AG04450 (cell line): ENCODE results near the gene MAP7. TPM values are rescaled to one million over a fixed set of nuclear protein-coding genes. Genes with fewer than 3 reads are reported as not detected.

Experiments
- CTCF ChIA-PET: fragments of 300-600, 350-600 bp; formaldehyde crosslinking; extraction: SDS; loops from one replicate; lab custom pipeline; 2022; ENCODE audit warnings: antibody characterized with exemption, inconsistent platforms; lab: Charles Lee
- POLR2A ChIA-PET: fragments of 350-600 bp; formaldehyde crosslinking; extraction: SDS; loops from one replicate; lab custom pipeline; 2021; ENCODE audit warnings: antibody characterized with exemption, inconsistent platforms; lab: Yijun Ruan, JAX
- DNase-seq: peaks from one replicate; pipeline ENCODE4 v3.0.0-alpha.2; 2011; ENCODE audit warnings: low read depth, low spot score
- H3K27ac ChIP-seq: one replicate; pipeline ENCODE4 v1.5.1; 2012; ENCODE audit warnings: low read depth, low read length, control low read depth
- H3K27me3 ChIP-seq: one replicate; pipeline ENCODE4 v1.6.0; 2012; ENCODE audit warnings: low read length; ENCODE audit not compliant: control insufficient read depth, insufficient read depth
- H3K4me3 ChIP-seq: 2 replicates; pipeline ENCODE4 v1.5.1; 2011; ENCODE audit warnings: mild to moderate bottlenecking, low read depth, low read length, control low read depth
- H3K9me3 ChIP-seq: 2 replicates; pipeline ENCODE4 v1.5.1; 2012; ENCODE audit warnings: low read length; ENCODE audit not compliant: control insufficient read depth, insufficient read depth
- polyA plus RNA-seq: library from polyadenylated mRNA; depleted of rRNA; stranded (reverse); fragments of >200 nt; gene quantifications from 2 replicates; pipeline ENCODE4 v1.2.3, GENCODE V29; 2011
- TF ChIP-seq, protein P1 (sequence below): IDR thresholded peaks from 2 replicates; pipeline ENCODE4 v1.5.1; 2011; ENCODE audit warnings: low read depth, low read length, control low read depth, inconsistent platforms

Gene MAP7
- polyA plus RNA-seq, 1 experiment: 0.30 TPM

DNA sequence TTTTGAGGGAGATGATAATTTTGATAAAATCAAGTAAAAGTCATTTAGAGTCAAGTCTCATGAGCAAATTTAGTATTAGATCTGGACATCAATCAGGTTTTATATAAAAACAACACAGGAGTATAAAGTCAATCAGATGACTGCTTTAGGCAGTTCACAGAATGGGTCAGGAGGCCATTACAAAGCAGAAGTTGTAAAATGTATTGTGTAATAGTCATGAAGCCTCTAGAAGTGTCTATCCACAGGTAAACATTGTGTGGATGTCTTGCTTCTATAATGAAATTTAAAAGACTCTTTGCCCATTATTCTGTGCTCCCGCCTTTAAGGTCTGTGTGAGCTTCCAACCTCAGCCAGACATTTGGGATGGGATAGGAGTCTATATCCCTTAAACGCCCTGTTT lies 28.8 kb downstream of the MAP7 start:
- Histone ChIP-seq H3K27me3 (peaks cover 17% of the 10 kb centered on the region), H3K9me3 (no peaks in the 10 kb centered on the region), H3K27ac (no peak overlapping the region), H3K4me3 (no peak overlapping the region)
- ChIA-PET POLR2A (no interaction called here), CTCF (no interaction called here)
- TF ChIP-seq, protein P1, sequence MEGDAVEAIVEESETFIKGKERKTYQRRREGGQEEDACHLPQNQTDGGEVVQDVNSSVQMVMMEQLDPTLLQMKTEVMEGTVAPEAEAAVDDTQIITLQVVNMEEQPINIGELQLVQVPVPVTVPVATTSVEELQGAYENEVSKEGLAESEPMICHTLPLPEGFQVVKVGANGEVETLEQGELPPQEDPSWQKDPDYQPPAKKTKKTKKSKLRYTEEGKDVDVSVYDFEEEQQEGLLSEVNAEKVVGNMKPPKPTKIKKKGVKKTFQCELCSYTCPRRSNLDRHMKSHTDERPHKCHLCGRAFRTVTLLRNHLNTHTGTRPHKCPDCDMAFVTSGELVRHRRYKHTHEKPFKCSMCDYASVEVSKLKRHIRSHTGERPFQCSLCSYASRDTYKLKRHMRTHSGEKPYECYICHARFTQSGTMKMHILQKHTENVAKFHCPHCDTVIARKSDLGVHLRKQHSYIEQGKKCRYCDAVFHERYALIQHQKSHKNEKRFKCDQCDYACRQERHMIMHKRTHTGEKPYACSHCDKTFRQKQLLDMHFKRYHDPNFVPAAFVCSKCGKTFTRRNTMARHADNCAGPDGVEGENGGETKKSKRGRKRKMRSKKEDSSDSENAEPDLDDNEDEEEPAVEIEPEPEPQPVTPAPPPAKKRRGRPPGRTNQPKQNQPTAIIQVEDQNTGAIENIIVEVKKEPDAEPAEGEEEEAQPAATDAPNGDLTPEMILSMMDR: no peak
- no peak for DNase-seq

DNA sequence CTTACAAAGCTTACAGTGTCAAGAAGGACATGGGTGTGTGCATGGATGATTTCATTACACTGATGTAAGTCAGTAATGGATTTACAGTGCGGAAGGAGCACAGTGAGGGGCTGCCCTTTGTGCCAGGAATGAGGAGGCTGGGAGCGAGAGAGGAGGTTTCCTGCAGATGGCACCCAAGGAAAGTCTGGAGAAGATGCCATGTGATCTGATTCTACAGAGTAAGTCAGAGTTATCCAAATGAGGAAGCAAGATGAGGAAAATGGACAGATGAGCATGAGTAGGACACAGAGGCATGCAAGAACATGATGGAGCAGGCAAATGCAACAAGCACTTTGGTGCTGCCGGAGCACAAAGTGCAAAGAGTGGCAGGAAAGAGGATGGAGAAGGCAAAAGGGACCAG lies 29.7 kb downstream of the MAP7 start:
- Histone ChIP-seq H3K4me3 (no peak overlapping the region), H3K27ac (no peak overlapping the region), H3K9me3 (no peaks in the 10 kb centered on the region), H3K27me3 (peaks cover 19% of the 10 kb centered on the region)
- TF ChIP-seq, protein P1: no peak
- CTCF ChIA-PET: no interaction called here
- no peak for DNase-seq
- POLR2A ChIA-PET: no interaction called here

DNA sequence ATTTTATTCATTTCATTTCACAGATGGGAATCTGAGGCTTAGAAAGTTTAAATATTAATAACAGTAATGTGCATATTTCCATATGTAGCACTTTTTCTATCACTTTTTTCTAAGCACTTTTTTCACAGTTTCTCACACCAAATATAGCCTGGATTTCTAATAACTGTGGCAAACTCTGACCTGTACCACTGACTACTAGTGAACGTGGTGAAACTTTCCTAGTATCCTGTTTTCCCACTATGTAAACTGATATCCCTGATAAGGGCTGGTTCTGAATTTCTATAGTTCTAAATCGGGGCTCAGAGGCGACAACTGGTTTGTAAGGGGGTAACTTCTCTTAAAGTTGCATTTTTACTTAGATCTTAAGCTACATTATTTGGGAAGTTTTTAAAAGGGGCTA lies 32.6 kb downstream of the MAP7 start:
- ChIA-PET POLR2A (no interaction called here), CTCF (no interaction called here)
- H3K27me3 ChIP-seq: peaks cover 17% of the 10 kb centered on the region
- DNase-seq: no peak
- TF ChIP-seq, protein P1: no peak
- no peaks in the 10 kb centered on the region for H3K9me3 ChIP-seq
- H3K27ac ChIP-seq: no peak overlapping the region
- H3K4me3 ChIP-seq: no peak overlapping the region

DNA sequence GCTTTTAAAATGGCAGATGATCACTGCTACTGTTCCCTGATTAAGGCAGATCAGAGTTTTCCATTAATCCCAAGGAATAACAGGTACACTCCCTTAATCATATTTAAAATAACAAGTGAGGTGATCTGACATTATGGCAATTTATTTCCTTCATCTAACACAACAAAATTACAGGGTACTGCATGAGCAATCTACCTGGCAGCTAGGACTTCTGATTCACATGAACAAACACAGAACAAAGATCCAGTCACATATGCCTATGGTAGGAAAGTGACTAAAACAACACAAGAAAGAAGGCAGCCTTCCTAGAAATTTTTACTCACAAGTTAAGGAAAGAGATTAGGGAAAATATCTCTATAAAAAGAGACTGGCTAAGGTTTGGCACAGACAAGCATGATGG lies 33.2 kb downstream of the MAP7 start:
- Histone ChIP-seq H3K4me3 (no peak overlapping the region), H3K27me3 (peaks cover 14% of the 10 kb centered on the region), H3K9me3 (no peaks in the 10 kb centered on the region), H3K27ac (no peak overlapping the region)
- POLR2A ChIA-PET: no interaction called here
- TF ChIP-seq, protein P1: no peak
- DNase-seq: no peak
- CTCF ChIA-PET: no interaction called here

DNA sequence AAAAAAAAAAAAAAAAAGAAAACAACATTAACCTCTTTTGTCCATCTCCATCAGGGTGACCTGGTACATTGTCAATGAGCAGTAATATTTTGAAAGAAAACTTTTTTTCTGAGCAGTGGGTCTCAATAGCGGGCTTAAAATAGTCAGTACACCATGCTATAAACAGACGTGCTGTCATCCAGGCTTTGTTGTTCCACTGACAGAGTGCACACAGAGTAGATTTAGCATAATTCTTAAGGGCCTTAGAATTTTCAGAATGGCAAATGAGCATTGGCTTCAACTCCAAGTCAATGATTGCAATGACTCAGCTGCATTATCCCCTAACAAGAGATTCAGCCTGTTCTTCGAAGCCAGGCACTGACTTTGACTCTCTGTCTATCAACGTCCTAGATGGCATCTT lies 35.6 kb downstream of the MAP7 start:
- TF ChIP-seq, protein P1: no peak
- ChIA-PET CTCF (no interaction called here), POLR2A (no interaction called here)
- no peak overlapping the region for H3K4me3 ChIP-seq
- peaks cover 15% of the 10 kb centered on the region for H3K27me3 ChIP-seq
- H3K9me3 ChIP-seq: no peaks in the 10 kb centered on the region
- DNase-seq: no peak
- H3K27ac ChIP-seq: no peak overlapping the region
